GM21381 (cell line): Measurements from ENCODE around the gene TMEM106B.
A peak's percentile ranks its signal among the peaks of the same experiment; 100 is the strongest.
"Not testable (repeated sequence)": the region's sequence is repeated elsewhere in the genome, so short reads cannot be mapped to it uniquely, and the experiment has no call there.

Source experiments
- ATAC-seq: cut with Tn5 transposase; IDR thresholded peaks from one replicate; pipeline ENCODE4 v1.9.1; 2021; ENCODE audit warnings: mild to moderate bottlenecking, moderate library complexity; ENCODE audit not compliant: unreplicated experiment

Gene TMEM106B

DNA sequence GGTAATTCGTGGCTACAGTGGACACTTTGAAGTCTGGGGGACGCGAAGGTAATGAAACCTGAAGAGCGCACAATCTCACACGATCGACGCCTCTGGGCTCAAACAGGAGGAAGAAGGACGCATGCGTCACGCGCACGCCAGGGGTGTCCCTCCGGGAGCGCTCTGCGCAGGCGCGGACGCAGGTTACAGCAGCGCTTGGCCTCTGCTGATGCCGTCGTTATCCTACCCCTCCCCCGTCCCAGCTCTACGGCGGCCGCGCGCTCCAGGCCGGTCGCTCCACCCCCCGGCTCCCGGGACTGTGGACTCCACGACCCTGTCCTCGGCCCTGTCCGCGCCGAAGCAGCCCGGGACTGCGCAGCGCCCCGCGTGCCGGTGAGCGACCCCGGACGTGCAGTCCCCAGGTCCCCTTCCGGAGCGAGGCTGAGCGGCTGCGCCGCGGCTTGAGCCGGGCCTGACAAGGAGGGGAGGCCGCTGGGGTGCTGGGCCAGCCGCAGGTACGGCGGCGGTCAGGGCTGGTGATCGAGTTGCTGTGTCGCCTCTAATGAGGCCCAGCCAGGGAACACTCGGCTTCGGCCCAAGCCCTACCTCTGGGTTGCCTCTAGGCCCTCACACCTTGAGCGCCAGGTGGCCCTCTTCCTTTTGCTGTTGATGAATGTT is at the start of gene TMEM106B:
Gene TMEM106B (plus strand): TSS at position 241 of the 657 bp plus-strand sequence. CDS start 3,517 bp downstream, outside the sequence.
- ATAC-seq = peak; percentile 96

DNA sequence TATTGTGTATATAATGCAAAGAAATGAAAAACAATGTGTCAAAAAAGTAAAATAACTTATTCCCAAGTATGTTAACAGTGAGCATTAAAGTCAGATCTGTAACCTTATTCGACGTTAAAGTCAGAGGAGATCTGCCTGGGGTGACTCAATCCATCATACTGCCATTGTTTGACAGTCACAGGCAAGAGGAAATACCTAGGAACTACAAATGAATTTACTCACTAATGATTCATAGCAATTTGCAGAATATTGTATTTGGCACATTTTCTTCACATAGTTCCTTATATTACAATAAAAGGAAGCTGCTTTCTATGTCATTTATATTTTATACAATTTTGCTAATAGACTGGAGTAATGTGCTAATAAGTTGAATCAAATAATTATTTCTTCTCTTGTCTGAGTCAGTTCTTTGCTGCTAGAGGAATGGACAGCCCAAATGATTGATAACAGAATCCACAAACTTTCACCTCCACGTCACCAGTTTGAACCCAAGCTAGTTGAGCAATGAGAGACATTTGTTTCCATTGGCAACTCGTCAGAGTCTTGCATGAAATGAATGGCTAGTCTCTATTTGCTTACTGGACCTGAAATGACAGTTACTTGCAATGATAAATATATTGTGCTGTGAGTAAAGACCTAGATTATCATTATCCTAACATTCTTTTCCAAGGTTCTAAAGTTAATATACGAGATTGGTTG is 48.5 kb upstream of the TMEM106B start:
- no peak for ATAC-seq

DNA sequence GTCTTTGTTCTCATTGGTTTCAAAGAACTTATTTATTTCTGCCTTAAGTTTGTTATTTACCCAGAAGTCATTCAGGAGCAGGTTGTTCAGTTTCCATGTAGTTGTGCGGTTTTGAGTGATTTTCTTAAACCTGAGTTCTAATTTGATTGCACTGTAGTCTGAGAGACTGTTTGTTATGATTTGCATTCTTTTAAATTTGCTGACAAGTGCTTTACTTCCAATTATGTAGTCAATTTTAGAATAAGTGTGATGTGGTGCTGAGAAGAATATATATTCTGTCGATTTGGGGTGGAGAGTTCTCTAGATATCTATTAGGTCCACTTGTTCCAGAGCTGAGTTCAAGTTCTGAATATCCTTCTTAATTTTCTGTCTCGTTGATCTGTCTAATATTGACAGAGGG is 43.0 kb upstream of the TMEM106B start:
- ATAC-seq = not testable (repeated sequence)

DNA sequence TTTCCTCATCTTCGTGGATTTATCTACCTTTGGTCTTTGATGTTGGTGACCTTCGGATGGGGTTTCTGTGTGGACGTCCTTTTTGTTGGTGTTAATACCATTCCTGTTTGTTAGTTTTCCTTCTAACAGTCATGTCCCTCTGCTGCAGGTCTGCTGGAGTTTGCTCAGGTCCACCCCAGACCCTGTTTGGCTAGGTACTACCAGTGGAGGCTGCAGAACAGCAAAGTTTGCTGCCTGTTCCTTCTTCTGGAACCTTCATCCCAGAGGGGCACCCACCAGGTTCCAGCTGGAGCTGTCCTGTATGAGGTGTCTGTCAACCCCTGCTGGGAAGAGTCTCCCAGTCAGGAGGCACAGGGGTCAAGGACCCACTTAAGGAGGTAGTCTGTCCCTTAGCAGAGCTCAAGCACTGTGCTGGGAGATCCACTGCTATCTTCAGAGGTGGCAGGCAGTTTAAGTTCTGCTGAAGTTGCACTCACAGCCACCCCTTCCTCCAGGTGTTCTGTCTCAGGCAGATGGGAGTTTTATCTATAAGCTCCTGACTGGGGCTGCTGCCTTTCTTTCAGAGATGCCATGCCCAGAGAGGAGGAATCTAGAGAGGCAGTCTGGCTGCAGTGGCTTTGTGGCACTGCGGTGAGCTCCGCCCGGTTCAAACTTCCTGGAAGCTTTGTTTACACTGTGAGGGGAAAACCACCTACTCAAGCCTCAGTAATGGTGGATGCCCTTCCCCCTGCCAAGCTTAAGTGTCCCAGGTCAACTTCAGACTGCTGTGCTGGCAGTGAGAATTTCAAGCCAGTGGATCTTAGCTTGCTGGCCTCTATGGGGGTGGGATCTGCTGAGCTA is 40.9 kb upstream of the TMEM106B start:
- not testable (repeated sequence) for ATAC-seq

DNA sequence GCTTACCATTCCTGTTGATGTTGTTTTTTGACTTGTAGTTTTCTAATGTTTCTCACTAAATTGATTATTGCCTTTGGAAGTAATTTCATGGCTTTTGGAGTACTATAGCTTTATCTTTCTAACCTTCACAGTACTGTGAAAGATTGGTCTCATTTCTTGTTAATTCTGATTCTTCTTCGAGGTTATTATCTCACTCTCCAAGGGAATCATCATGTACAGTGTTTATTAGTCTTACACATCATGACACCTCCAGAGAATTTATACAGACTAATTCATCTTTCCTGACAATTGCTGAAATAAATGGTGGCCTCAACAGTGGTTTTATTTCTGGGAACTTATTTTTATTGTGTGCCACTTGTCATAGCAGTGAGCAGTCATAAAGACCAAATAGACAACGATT is 37.4 kb upstream of the TMEM106B start:
- ATAC-seq = no peak

DNA sequence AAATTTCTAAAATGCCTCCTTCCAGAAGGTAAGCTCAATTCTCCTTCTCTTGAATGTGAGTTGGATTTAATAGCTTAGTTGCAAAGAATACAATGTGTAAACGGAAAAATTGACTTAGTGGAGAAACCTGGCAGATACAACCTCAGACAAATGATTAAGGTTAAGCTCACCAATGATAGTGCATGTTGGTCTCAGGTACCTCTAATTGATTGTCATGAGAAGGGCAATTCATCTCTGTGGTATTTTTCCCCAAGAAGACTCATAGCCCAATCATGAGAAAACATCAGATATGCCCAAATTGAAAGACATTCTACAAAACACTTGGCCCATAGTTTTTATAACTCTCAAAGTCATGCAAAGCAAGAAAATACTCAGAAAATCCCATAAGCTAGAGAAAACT is 36.2 kb upstream of the TMEM106B start:
- ATAC-seq = no peak

DNA sequence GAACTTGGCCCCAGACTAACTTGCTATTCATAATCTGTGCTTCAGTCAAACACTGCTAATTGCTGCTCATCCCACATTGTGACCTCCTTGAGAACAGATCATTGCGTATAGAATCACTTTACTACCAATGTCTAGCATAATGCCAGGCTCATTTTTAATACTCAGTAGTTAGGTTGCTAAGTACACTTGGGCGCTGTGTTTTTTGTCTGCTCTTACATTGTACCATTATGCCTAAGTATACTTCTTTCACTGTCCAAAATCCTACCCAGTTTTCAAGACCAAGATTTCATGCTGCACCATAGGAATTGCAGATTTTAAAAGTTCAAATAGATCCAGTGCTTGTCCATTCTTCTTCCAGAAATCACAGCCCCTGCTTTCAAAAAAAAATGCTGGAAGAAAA is 32.8 kb upstream of the TMEM106B start:
- no peak for ATAC-seq

DNA sequence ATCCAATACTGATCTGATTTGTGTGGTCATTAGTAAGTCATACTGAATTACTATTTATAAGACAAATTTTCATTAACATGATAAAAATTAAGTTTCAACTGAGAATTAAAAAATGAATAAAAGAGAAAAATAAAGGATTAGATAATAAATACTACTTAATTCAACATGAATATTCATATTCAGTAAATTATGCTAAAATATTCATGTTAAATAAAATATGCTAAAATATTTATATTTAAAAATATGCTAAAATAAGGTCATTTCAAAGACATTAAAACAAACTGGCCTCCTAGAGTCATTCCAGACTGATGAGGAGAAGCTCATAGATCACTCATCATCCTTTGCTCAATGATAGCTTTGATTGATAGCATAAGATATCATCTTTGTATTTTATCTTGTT is 16.7 kb upstream of the TMEM106B start:
- ATAC-seq = no peak

DNA sequence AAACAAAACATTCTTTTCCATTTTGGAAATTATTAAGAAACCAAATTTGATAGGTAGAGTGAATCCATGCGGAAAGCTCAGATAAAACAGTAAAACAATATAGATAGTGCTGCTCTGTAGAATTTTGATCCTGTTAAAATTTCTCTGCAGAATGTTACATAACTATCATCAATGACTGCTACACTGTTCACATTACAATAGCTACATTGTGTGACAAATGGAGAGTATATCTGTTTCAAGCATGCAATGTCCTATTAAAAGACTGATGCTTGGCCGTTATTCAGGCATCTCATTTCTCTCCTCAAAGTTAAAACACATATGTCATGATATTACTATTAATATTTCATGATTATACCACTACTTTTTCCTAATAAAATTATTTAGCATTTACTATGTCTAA is 14.7 kb upstream of the TMEM106B start:
- no peak for ATAC-seq

DNA sequence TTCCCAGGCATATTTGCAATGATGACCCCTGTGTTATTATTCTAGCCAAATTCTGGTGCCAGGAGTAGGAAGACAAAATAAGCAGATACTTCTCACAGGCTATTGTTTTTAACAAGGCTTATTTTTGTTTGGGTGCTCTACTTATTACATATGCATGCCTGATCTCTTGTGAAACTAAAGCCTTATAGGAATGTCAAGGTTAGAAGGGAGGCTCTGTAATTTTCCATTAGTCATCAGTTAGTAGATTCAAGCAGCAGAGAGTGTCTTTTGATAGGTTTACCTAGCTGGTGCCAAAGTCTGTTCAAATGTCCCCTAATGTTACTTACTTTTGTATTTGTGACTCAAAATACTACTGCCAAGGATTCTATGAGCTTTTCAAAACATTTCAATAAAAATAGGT is 11.7 kb upstream of the TMEM106B start:
- no peak for ATAC-seq

DNA sequence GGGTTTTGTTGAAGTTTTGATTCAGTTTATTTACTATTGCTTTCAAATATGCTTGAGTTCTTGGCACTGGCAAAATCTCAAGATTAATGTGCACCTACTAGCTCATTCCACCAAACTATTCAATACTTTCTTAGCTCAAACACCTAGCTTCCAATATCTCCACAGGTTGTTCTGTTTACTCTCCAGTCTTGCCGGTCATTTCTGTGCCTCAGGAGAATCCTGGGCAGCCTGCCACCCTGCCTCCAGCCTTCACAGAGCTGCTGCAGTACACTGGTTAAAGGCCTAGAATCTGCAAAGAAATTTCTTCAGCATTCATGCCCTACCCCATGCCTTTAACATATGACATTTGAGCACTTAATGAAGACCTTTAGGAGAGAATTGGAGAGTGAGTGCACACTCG is 4.0 kb upstream of the TMEM106B start:
- no peak for ATAC-seq

DNA sequence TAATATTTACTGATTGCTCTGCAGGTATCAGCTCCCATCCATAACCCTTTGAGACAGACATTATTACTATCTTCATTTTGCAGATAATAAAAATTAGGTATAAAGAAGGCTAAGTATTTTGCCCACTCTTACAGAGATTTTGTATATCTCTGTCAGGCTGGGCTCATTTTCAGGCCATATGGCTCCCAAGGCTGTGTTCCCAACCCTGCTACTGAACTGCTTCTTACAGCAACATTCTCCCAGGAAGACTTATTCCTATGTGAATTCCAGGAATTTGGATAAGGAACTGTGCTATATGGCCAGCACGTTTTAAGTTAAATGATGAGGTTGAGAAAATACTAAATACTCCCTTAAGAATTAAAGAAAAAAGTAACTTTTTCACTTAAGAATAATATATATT is 1.9 kb upstream of the TMEM106B start:
- no peak for ATAC-seq

DNA sequence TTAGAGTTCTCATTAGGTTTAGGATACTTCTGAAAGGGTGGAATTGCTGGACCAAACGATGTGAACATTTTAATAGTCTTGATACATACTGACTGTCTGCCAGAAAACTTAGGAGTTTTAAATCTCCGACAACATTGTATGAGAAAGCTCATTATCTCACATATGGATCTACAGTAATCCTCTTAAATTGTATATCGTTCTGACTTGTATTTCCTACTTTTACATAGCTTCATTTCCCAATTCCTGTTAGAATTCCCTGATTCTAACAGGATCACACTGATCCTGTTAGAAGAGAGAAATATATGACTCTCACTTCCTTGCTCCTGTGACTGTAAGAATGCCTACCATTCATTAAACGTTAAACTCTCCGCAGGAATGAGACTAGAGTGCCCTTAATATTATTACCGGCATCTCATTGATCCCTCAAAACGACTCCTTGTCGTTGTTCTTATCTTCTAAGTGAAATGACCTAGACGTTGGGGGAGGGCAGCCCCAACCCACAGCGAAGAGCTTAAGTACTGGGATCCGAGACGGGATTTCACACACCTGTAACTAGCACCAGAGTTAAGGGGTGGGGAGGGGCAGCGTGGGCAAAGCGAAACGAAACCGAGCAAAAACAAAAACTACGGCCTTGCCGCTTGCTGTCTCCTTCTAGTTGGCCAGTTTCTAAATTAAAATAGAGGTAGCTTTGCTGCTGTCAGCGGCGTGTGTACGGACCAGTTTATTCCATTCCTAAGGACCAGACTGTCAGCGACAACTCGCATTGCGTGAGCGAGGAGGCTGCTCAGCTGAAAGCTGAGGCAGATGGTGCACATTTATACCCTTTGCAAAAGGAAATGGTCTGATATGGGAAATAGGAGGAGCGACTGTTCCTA is 678 bp upstream of the TMEM106B start:
- peak; percentile 28 for ATAC-seq

DNA sequence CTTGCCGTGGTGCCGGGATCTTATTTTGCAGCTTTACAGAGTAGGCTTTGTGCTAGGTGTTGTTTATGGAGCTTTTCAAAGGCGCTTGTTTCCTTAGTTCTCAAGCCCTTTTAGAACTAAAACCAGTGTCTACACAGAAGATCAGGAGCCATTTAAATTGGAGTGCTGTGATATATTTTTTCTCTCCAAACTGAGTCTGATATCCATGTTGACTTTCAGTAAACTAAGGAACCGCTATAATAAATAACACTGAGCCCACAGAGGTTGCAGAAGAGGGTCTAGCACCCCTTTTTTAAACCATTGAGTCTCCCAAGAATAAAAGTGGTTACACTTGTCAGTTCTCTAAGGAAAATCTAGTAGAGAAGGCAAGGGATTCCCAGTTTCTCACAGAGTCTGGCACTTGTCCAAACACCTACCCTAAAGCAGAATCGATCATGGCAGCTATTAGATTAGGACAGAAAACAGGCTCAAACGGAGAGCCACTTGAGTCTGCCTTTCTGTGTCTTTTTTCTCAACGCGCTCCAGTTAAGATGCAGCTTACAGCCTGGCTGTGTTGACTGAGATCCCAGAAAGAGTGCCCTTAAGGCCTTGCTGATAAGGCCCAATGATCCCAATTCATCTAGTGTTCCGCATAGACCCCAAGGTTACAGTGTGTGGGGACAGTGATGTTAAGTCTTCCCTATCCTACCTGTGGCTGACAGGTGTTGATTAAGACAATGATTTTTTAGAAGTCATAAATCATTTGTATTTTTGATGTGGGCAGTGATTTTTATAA is 804 bp downstream of the TMEM106B start:
- no peak for ATAC-seq

DNA sequence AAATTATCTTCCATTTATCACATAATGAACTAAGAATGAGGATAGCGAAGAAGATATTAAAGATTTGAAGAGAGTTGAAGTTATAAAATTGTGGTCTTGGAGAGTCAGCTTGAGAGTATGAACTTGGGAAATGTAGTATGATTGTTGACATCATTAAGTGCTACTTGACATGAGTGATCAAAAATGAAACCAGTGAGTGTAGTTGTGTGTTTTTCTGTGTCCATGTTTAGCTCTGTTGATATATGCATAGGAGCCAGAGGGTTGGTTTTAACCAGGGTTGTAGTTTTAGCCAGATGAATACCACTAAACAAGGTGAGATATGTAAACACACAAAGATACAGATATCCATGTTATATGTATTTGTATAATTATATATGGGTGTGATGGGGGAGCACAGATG is 6.2 kb downstream of the TMEM106B start:
- no peak for ATAC-seq

DNA sequence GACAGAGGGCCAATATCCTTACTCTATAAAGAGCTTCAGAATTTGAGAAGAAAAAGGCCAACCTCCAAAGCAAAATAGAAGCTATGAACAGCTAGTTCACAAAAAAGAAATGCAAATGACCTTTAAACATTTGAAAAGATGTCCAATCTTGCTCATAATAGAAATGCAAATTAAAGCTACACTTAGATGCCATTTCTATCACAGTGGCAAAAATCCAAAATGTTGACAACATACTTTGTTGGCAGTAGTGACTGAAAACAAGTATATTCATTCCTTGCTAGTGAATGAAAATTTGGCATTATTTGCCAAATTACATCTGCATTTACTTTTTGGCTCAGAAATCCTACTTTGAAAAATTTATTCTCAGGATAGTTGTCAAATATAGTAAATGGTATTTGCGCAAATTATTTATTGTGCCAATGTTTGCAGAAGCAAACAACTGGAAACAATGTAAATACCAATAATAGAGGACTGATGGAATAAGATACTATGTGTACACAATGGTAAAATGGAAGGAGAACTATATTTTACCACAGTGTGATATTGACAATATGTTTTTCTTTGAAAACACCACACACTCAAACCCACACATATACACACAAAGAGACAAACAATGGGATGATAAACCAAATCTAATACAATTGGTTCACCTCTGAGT is 9.4 kb downstream of the TMEM106B start:
- no peak for ATAC-seq

DNA sequence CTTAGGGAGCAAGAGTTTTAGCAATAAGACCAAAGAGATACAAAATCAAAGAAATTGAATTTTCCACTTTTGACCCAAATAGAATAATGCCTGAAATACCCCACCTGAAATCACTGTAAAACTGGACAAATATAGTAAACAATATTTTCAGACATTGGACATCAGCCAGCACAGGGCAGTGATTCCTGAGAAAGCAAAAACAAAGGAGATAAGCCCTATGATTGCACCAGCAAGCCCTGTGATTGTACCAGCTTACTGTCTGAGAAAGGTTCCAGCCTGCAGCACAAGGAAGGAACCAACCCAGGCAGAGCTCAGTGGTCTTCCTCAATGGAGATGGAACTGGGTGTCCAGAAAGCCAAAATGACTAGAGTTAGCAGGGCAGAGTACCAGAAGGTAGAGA is 10.3 kb downstream of the TMEM106B start:
- no peak for ATAC-seq

DNA sequence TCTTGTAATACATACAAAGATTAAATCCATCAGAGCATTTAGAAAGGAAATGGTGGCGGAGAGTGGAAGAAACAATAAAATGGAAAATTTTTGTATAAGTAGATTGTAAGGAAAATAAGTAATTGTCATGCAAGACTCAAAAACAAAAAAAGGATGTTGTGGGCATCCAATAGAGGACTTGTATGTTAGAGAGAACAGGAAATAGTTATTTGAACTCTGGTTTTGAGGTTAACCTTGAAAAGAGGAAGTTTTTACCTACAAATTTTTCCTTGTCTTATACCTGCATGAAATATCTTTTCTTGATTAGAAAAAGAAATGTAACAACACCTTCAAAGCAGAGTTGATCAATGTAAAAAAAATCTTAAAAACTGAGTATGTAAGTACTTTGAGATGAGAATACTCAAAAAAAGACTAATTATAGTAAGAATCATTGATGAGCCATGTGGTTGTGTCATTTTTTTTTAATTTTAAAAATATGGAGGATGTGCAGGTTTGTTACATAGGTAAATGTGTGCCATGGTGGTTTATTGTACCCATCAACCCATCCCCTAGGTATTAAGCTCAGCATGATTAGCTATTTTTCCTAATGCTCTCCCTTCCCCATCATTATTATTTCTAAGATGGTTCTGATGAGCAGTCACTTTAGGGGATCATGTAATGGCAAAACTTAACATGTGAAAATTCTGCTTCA is 11.9 kb downstream of the TMEM106B start:
- ATAC-seq = peak; percentile 88

DNA sequence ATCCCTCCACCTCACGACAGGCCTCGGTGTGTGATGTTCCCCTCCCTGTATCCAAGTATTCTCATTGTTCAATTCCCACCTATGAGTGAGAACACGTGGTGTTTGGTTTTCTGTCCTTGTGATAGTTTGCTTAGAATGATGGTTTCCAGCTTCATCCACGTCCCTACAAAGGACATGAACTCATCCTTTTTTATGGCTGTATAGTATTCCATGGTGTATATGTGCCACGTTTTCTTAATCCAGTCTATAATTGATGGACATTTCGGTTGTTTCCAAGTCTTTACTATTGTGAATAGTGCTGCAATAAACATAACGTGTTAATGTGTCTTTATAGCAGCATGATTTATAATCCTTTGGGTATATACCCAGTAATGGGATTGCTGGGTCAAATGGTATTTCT is 13.9 kb downstream of the TMEM106B start:
- ATAC-seq = not testable (repeated sequence)
